AG04450 (cell line): ENCODE results near the gene MACROD2. TPM values are rescaled to one million over a fixed set of nuclear protein-coding genes. Genes with fewer than 3 reads are reported as not detected.

ENCODE experiments used
- CTCF ChIA-PET: fragments of 300-600, 350-600 bp; formaldehyde crosslinking; extraction: SDS; loops from one replicate; lab custom pipeline; 2022; ENCODE audit warnings: antibody characterized with exemption, inconsistent platforms; lab: Charles Lee
- POLR2A ChIA-PET: fragments of 350-600 bp; formaldehyde crosslinking; extraction: SDS; loops from one replicate; lab custom pipeline; 2021; ENCODE audit warnings: antibody characterized with exemption, inconsistent platforms; lab: Yijun Ruan, JAX
- DNase-seq: peaks from one replicate; pipeline ENCODE4 v3.0.0-alpha.2; 2011; ENCODE audit warnings: low read depth, low spot score
- H3K27ac ChIP-seq: one replicate; pipeline ENCODE4 v1.5.1; 2012; ENCODE audit warnings: low read depth, low read length, control low read depth
- H3K27me3 ChIP-seq: one replicate; pipeline ENCODE4 v1.6.0; 2012; ENCODE audit warnings: low read length; ENCODE audit not compliant: control insufficient read depth, insufficient read depth
- H3K4me3 ChIP-seq: 2 replicates; pipeline ENCODE4 v1.5.1; 2011; ENCODE audit warnings: mild to moderate bottlenecking, low read depth, low read length, control low read depth
- H3K9me3 ChIP-seq: 2 replicates; pipeline ENCODE4 v1.5.1; 2012; ENCODE audit warnings: low read length; ENCODE audit not compliant: control insufficient read depth, insufficient read depth
- polyA plus RNA-seq: library from polyadenylated mRNA; depleted of rRNA; stranded (reverse); fragments of >200 nt; gene quantifications from 2 replicates; pipeline ENCODE4 v1.2.3, GENCODE V29; 2011
- TF ChIP-seq, protein P1 (sequence below): IDR thresholded peaks from 2 replicates; pipeline ENCODE4 v1.5.1; 2011; ENCODE audit warnings: low read depth, low read length, control low read depth, inconsistent platforms

Gene MACROD2
- polyA plus RNA-seq, 1 experiment, result 0.02 TPM

DNA sequence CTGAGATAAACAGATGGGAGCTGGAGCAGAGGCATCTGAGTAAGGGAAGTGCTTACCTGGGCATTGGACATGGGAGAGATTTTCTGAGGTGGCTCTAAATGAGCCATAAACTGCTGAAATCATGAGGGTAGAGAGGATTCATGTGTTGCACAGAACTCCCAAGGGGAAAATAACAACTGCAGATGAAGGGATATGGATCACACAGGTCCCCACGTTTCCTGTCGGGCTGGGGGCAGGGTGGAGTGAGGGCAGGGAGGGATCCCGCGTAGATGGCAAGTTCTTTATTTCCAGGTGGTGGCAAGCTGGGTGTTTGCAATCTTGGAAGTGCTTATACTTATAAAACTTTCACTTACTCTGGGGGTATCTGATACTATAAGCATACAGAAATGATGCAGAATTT is 764.7 kb downstream of the MACROD2 start:
- no peak overlapping the region for H3K27ac ChIP-seq
- ChIA-PET POLR2A (no interaction called here), CTCF (interaction anchor here (1.8 kb wide), 1 partner anchor 422 kb away, joined by 5 read pairs; the partner anchor contains the start of gene FLRT3)
- DNase-seq, result no peak
- H3K9me3 ChIP-seq, result no peaks in the 10 kb centered on the region
- H3K4me3 ChIP-seq, result no peak overlapping the region
- TF ChIP-seq, protein P1, sequence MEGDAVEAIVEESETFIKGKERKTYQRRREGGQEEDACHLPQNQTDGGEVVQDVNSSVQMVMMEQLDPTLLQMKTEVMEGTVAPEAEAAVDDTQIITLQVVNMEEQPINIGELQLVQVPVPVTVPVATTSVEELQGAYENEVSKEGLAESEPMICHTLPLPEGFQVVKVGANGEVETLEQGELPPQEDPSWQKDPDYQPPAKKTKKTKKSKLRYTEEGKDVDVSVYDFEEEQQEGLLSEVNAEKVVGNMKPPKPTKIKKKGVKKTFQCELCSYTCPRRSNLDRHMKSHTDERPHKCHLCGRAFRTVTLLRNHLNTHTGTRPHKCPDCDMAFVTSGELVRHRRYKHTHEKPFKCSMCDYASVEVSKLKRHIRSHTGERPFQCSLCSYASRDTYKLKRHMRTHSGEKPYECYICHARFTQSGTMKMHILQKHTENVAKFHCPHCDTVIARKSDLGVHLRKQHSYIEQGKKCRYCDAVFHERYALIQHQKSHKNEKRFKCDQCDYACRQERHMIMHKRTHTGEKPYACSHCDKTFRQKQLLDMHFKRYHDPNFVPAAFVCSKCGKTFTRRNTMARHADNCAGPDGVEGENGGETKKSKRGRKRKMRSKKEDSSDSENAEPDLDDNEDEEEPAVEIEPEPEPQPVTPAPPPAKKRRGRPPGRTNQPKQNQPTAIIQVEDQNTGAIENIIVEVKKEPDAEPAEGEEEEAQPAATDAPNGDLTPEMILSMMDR, result no peak
- H3K27me3 ChIP-seq, result no peaks in the 10 kb centered on the region

DNA sequence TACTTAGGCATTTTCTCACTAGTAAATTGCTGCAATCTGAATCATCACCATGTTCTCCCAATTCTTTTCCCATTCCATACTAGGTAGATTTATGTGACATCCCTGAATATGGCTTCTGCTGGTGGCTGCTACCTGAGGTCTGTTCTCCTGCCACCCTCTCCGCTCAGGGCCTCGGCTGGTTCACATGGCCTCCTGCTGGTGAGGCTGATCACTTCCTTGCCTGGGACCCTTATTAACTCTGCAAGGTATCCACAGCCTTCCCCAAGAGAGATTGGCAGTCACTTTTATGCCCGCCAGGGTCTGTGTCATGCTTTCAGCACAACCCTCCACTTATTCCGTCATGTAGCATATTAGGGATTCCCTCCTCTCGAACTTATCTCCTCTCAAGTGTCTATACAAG is 766.6 kb downstream of the MACROD2 start:
- no peak for DNase-seq
- TF ChIP-seq, protein P1, result no peak
- Histone ChIP-seq H3K4me3 (no peak overlapping the region), H3K27ac (no peak overlapping the region), H3K27me3 (no peaks in the 10 kb centered on the region), H3K9me3 (no peaks in the 10 kb centered on the region)
- POLR2A ChIA-PET, result no interaction called here
- CTCF ChIA-PET, result no interaction called here

GRCh38 chr20:14764511-14765369 is 769.4 kb downstream of the MACROD2 start:
- POLR2A ChIA-PET, result no interaction called here
- H3K4me3 ChIP-seq, result no peak overlapping the region
- DNase-seq, result no peak
- TF ChIP-seq, protein P1, result no peak
- H3K27me3 ChIP-seq, result no peaks in the 10 kb centered on the region
- CTCF ChIA-PET, result no interaction called here
- H3K27ac ChIP-seq, result no peak overlapping the region
- H3K9me3 ChIP-seq, result no peaks in the 10 kb centered on the region

DNA sequence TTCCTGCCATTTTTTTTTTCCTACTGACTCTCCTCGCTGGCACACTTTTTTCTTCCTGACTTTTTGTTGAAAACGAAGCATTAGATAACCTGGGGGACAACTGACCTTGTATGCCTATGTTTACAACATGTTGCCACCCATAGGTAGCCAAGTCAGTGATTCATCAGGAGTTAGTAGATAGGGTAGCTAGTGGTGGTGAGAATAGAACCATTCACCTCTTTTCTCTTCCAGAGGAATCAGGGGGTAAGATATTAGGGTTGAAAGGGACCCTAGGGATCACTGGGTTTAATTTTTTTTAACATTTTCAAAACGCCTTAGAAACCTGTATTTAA is 770.0 kb downstream of the MACROD2 start:
- Histone ChIP-seq H3K9me3 (no peaks in the 10 kb centered on the region), H3K27me3 (no peaks in the 10 kb centered on the region), H3K4me3 (no peak overlapping the region), H3K27ac (no peak overlapping the region)
- DNase-seq, result no peak
- TF ChIP-seq, protein P1, result no peak
- POLR2A ChIA-PET, result no interaction called here
- CTCF ChIA-PET, result no interaction called here

DNA sequence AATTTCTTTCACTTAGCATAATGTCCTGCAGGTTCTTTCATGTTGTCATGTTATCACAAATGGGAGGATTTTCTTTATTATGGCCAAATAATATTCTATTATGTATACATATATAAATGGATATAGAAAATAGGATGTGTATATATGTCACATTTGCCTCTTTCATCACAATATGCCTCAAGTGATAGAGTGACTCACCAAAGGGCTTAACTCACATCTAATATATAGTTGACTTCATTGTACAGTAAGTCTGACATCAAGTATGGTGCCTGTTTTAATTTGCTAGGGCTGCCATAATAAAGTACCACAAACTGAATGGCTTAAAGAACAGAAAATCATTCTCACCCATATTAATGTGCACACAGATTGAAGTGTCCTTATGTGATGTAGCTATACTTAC is 778.2 kb downstream of the MACROD2 start:
- ChIA-PET CTCF (no interaction called here), POLR2A (no interaction called here)
- H3K27me3 ChIP-seq, result no peaks in the 10 kb centered on the region
- TF ChIP-seq, protein P1, result no peak
- H3K4me3 ChIP-seq, result no peak overlapping the region
- H3K9me3 ChIP-seq, result no peaks in the 10 kb centered on the region
- no peak overlapping the region for H3K27ac ChIP-seq
- no peak for DNase-seq
